Muscle of arm (tissue), 12 donors: ENCODE data around the gene ENG. TPM values are rescaled to one million over a fixed set of nuclear protein-coding genes. Genes with fewer than 3 reads are reported as not detected.
A peak's percentile ranks its signal among the peaks of the same experiment; 100 is the strongest.
"Not testable (repeated sequence)": the region's sequence is repeated elsewhere in the genome, so short reads cannot be mapped to it uniquely, and the experiment has no call there.

Experiments used
- DNase-seq: peaks from one replicate; pipeline ENCODE4 v3.0.0-alpha.2; 2013
- polyA plus RNA-seq, 12 donors: library from polyadenylated mRNA; unstranded; fragments of 120-200 nt; gene quantifications; one replicate each; pipeline ENCODE4 v1.2.1, GENCODE V29; 2013; ENCODE audit not compliant: insufficient read length in 12 of 12

Gene ENG
- polyA plus RNA-seq, 12 donors = 42.2 to 65.8 (median 47.4) TPM; not detected in 1

- DNase-seq = no peak
These were observed 7.3 kb downstream of the ENG start for GRCh38 chr9:127847178-127847510.

- no peak for DNase-seq
These were observed 7.8 kb downstream of the ENG start for GRCh38 chr9:127846443-127847177.

GRCh38 chr9:127845619-127846018, 8.8 kb downstream of the ENG start:
- DNase-seq = not testable (repeated sequence)

- DNase-seq = no peak
These were observed 9.6 kb downstream of the ENG start for GRCh38 chr9:127844821-127845359.

GRCh38 chr9:127841087-127841835, 13.2 kb downstream of the ENG start:
- DNase-seq = no peak

- DNase-seq = no peak
These were observed 15.9 kb downstream of the ENG start for GRCh38 chr9:127838375-127839078.

GRCh38 chr9:127837346-127837745, 17.1 kb downstream of the ENG start:
- DNase-seq = no peak

GRCh38 chr9:127836561-127836960, 17.9 kb downstream of the ENG start:
- DNase-seq = not testable (repeated sequence)

GRCh38 chr9:127835991-127836516, 18.4 kb downstream of the ENG start:
- no peak for DNase-seq

GRCh38 chr9:127833555-127833954, 20.9 kb downstream of the ENG start:
- no peak for DNase-seq

GRCh38 chr9:127832248-127832647, 22.2 kb downstream of the ENG start:
- no peak for DNase-seq

- no peak for DNase-seq
These were observed 25.1 kb downstream of the ENG start for GRCh38 chr9:127829205-127829906.

GRCh38 chr9:127828262-127829031, 26.0 kb downstream of the ENG start:
- DNase-seq = peak; percentile 77

- DNase-seq = no peak
These were observed 28.1 kb downstream of the ENG start for GRCh38 chr9:127826253-127826913.

- no peak for DNase-seq
These were observed 29.0 kb downstream of the ENG start for GRCh38 chr9:127825319-127826051.

- no peak for DNase-seq
These were observed 32.4 kb downstream of the ENG start for GRCh38 chr9:127822108-127822507.

GRCh38 chr9:127818574-127818973, 35.9 kb downstream of the ENG start:
- no peak for DNase-seq

- peak; percentile 38 for DNase-seq
These were observed 36.5 kb downstream of the ENG start for GRCh38 chr9:127817881-127818434.

- no peak for DNase-seq
These were observed 37.7 kb downstream of the ENG start for GRCh38 chr9:127816728-127817127.
